ENCODE results near the gene KLF15. TPM values are rescaled to one million over a fixed set of nuclear protein-coding genes. Genes with fewer than 3 reads are reported as not detected.

KLF15 gene
- total RNA-seq, 1 donor from 2014 or later = 44.6 TPM

GRCh38 chr3:126370055-126370454 is 12.8 kb upstream of the KLF15 start:
- no peak overlapping the region for H3K27ac ChIP-seq
- H3K4me1 ChIP-seq = peaks cover 7% of the 10 kb centered on the region
- H3K27me3 ChIP-seq = no peaks in the 10 kb centered on the region
- H3K36me3 ChIP-seq = no peaks in the 10 kb centered on the region
- DNase-seq (peak; percentile 11), ATAC-seq (no peak)
- H3K4me3 ChIP-seq = no peak overlapping the region
- intact Hi-C loops (cut with DNase I) = no loop called here
- no peaks in the 10 kb centered on the region for H3K9me3 ChIP-seq
- TF ChIP-seq CTCF (IDR thresholded peaks at IDR 0.05) = no peak

GRCh38 chr3:126369490-126369889 is 12.3 kb upstream of the KLF15 start:
- H3K27ac ChIP-seq = no peak overlapping the region
- H3K4me3 ChIP-seq = no peak overlapping the region
- no peaks in the 10 kb centered on the region for H3K27me3 ChIP-seq
- no peaks in the 10 kb centered on the region for H3K9me3 ChIP-seq
- ATAC-seq (no peak), DNase-seq (peak; percentile 12)
- peaks cover 7% of the 10 kb centered on the region for H3K4me1 ChIP-seq
- H3K36me3 ChIP-seq = no peaks in the 10 kb centered on the region
- intact Hi-C loops (cut with DNase I) = no loop called here
- no peak for TF ChIP-seq CTCF (IDR thresholded peaks at IDR 0.05)

GRCh38 chr3:126367316-126367805 is 10.2 kb upstream of the KLF15 start:
- Histone ChIP-seq H3K9me3 (no peaks in the 10 kb centered on the region), H3K36me3 (no peaks in the 10 kb centered on the region), H3K4me3 (no peak overlapping the region), H3K27me3 (no peaks in the 10 kb centered on the region), H3K4me1 (no peaks in the 10 kb centered on the region), H3K27ac (no peak overlapping the region)
- intact Hi-C loops (cut with DNase I) = no loop called here
- peak; percentile 28 for DNase-seq
- ATAC-seq = no peak
- TF ChIP-seq CTCF (IDR thresholded peaks at IDR 0.05) = no peak

GRCh38 chr3:126365351-126366277 is 8.4 kb upstream of the KLF15 start:
- intact Hi-C loops (cut with DNase I) = no loop called here
- peak; percentile 52 for DNase-seq

GRCh38 chr3:126364731-126365301 is 7.6 kb upstream of the KLF15 start:
- Histone ChIP-seq H3K27ac (no peak overlapping the region), H3K4me1 (no peaks in the 10 kb centered on the region), H3K36me3 (no peaks in the 10 kb centered on the region), H3K9me3 (no peaks in the 10 kb centered on the region), H3K4me3 (no peak overlapping the region), H3K27me3 (no peaks in the 10 kb centered on the region)
- DNase-seq (peak; percentile 41), ATAC-seq (no peak)
- TF ChIP-seq CTCF (IDR thresholded peaks at IDR 0.05) = no peak
- intact Hi-C loops (cut with DNase I) = no loop called here

More at GRCh38 chr3:126365351-126366277, 8.4 kb upstream of the KLF15 start:
- no peaks in the 10 kb centered on the region for H3K4me1 ChIP-seq
- H3K27me3 ChIP-seq = no peaks in the 10 kb centered on the region
- no peaks in the 10 kb centered on the region for H3K36me3 ChIP-seq
- no peak overlapping the region for H3K27ac ChIP-seq
- peak; percentile 6 for ATAC-seq
- no peaks in the 10 kb centered on the region for H3K9me3 ChIP-seq
- H3K4me3 ChIP-seq = no peak overlapping the region
- no peak for TF ChIP-seq CTCF (IDR thresholded peaks at IDR 0.05)
